ENCODE measurements around the gene TPCN2. TPM values are rescaled to one million over a fixed set of nuclear protein-coding genes. Genes with fewer than 3 reads are reported as not detected.

TPCN2 gene
- total and polyA plus RNA-seq, 2 donors from 2014 or later = 12.9 to 22.4 TPM

DNA sequence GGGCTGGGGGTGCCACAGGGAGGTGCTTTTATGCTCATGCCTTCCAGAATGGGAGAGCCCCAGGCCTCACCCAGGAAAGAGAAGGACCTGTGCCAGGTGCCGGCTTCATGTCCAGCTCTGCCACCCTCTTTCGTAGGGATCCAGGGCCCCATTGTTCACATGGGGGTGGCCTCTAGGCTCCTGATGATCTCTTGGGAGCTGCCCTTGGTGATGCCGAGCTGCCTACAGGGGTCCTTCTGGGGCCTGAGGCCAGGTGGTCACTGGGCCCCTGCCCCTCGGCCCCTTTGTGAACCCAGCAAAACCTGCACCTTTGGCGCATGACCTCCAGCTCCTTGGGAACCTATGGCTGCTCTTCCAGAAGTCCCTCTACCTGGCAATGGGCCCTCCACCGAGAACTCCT is 65.6 kb downstream of the TPCN2 start:
- Histone ChIP-seq H3K4me1 (ENCODE audit: control insufficient read depth in 2 of 3, insufficient read depth in 2 of 3, low read depth in 1 of 3, low read length in 3 of 3) (peaks cover 3 to 48% (median 26%) of the 10 kb centered on the region in 3 donors), H3K9me3 (ENCODE audit: control insufficient read depth in 2 of 3, insufficient read depth in 1 of 3, low read length in 3 of 3) (peaks cover 0 to 4% (median 0%) of the 10 kb centered on the region in 3 donors), H3K27ac (ENCODE audit: low read depth in 2 of 2, low read length in 2 of 2) (peak overlapping the region; percentile 95), H3K9ac (ENCODE audit: low read length in 3 of 3) (peak overlapping the region in 1 of 3 donors; percentile 83), H3K4me3 (ENCODE audit: low read length in 3 of 3) (no peak overlapping the region), H3K36me3 (ENCODE audit: control insufficient read depth in 2 of 3, insufficient read depth in 3 of 3, low read length in 3 of 3) (no peaks in the 10 kb centered on the region), H3K27me3 (ENCODE audit: control insufficient read depth, insufficient read depth, low read length) (no peaks in the 10 kb centered on the region)
- DNase-seq (peak in 1 of 5 donors; percentile 48), FAIRE-seq (no peak)
- TF ChIP-seq, protein P1, sequence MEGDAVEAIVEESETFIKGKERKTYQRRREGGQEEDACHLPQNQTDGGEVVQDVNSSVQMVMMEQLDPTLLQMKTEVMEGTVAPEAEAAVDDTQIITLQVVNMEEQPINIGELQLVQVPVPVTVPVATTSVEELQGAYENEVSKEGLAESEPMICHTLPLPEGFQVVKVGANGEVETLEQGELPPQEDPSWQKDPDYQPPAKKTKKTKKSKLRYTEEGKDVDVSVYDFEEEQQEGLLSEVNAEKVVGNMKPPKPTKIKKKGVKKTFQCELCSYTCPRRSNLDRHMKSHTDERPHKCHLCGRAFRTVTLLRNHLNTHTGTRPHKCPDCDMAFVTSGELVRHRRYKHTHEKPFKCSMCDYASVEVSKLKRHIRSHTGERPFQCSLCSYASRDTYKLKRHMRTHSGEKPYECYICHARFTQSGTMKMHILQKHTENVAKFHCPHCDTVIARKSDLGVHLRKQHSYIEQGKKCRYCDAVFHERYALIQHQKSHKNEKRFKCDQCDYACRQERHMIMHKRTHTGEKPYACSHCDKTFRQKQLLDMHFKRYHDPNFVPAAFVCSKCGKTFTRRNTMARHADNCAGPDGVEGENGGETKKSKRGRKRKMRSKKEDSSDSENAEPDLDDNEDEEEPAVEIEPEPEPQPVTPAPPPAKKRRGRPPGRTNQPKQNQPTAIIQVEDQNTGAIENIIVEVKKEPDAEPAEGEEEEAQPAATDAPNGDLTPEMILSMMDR (IDR thresholded peaks at IDR 0.05; ENCODE audit: borderline replicate concordance, extremely low read depth, insufficient read depth) = no peak
- intact Hi-C loops (cut with DNase I) = no loop called here

- peak overlapping the region in 1 of 3 donors; percentile 8 for H3K4me3 ChIP-seq (ENCODE audit: low read length in 3 of 3)
- no peaks in the 10 kb centered on the region for H3K36me3 ChIP-seq (ENCODE audit: control insufficient read depth in 2 of 3, insufficient read depth in 3 of 3, low read length in 3 of 3)
- no peaks in the 10 kb centered on the region for H3K27me3 ChIP-seq (ENCODE audit: control insufficient read depth, insufficient read depth, low read length)
- no peak for FAIRE-seq
- intact Hi-C loops (cut with DNase I) = no loop called here
- peak in 1 of 5 donors; percentile 54 for DNase-seq
- H3K4me1 ChIP-seq (ENCODE audit: control insufficient read depth in 2 of 3, insufficient read depth in 2 of 3, low read depth in 1 of 3, low read length in 3 of 3) = peaks cover 3 to 48% (median 26%) of the 10 kb centered on the region in 3 donors
- H3K9ac ChIP-seq (ENCODE audit: low read length in 3 of 3) = peak overlapping the region in 1 of 3 donors; percentile 83
- peaks cover 0 to 7% (median 0%) of the 10 kb centered on the region in 3 donors for H3K9me3 ChIP-seq (ENCODE audit: control insufficient read depth in 2 of 3, insufficient read depth in 1 of 3, low read length in 3 of 3)
- TF ChIP-seq, protein P1 (IDR thresholded peaks at IDR 0.05; ENCODE audit: borderline replicate concordance, extremely low read depth, insufficient read depth) = no peak
- peak overlapping the region; percentile 95 for H3K27ac ChIP-seq (ENCODE audit: low read depth in 2 of 2, low read length in 2 of 2)
These were observed 66.2 kb downstream of the TPCN2 start for GRCh38 chr11:69114811-69115523.

DNA sequence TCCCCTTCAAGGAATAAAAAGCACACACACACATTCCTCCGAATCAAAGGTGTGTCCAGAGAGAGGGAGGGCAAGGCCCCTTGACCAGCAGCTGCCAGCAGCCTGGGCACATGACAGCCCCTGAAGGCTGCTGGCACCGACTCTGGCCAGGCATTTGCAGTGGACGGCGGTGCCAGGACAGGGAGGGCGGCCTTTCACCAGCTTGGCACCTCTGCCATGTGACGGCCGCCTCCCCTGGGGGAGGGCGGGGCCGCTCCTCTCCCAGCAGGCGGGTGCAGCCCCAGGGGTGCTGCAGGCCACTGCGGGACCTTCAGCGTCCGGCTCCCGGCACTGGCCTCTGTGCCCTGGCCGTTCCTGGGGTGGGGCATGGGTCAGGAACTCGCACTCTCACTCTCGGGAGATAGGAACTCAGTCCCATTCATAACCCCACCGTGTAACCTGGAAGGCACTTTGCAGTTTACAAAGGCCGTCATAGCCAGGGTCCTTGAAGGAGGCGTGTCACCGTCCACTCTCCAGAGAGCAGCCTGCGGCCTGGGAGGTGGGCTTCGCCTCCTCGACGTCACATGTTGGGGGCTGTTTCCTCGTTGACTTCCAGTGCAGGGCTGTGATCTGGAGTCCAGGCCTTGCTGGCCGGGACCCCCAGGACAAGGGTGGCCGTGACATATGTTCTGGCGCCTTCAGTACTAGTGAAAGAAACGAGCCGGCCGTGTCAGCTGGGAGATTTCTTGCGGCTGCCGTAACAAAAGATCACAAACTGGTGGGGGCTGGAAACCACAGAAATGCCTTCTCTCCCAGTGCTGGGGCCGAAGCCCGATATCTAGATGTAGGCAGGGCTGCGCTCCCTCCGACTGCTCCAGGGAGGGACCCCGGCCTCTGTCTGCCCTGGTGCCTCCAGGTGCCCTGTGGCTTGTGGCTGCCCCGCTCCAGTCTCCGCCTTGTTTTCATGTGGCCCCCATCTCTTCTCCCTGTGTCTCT is 67.1 kb downstream of the TPCN2 start:
- TF ChIP-seq, protein P1 (IDR thresholded peaks at IDR 0.05; ENCODE audit: borderline replicate concordance, extremely low read depth, insufficient read depth) = no peak
- Histone ChIP-seq H3K27ac (ENCODE audit: low read depth in 2 of 2, low read length in 2 of 2) (peak overlapping the region; percentile 95), H3K27me3 (ENCODE audit: control insufficient read depth, insufficient read depth, low read length) (no peaks in the 10 kb centered on the region), H3K36me3 (ENCODE audit: control insufficient read depth in 2 of 3, insufficient read depth in 3 of 3, low read length in 3 of 3) (no peaks in the 10 kb centered on the region), H3K4me3 (ENCODE audit: low read length in 3 of 3) (no peak overlapping the region), H3K9ac (ENCODE audit: low read length in 3 of 3) (peak overlapping the region in 1 of 3 donors; percentile 83), H3K4me1 (ENCODE audit: control insufficient read depth in 2 of 3, insufficient read depth in 2 of 3, low read depth in 1 of 3, low read length in 3 of 3) (peaks cover 3 to 48% (median 33%) of the 10 kb centered on the region in 3 donors), H3K9me3 (ENCODE audit: control insufficient read depth in 2 of 3, insufficient read depth in 1 of 3, low read length in 3 of 3) (peaks cover 0 to 7% (median 0%) of the 10 kb centered on the region in 3 donors)
- DNase-seq = peak in 2 of 5 donors; percentile 82 to 95
- intact Hi-C loops (cut with DNase I) = no loop called here
- no peak for FAIRE-seq
